NT2/D1 (cell line): ENCODE results near the gene GOLT1A.

Experiments used
- SUZ12 ChIP-seq: IDR thresholded peaks from 2 replicates; pipeline ENCODE4 v1.6.1; 2011; ENCODE audit not compliant: insufficient read length, insufficient read depth; ENCODE audit errors: extremely low read depth
- YY1 ChIP-seq: IDR thresholded peaks from 2 replicates; pipeline ENCODE4 v1.6.1; 2011; ENCODE audit not compliant: insufficient read length, insufficient read depth
- ZNF274 ChIP-seq: IDR thresholded peaks from 2 replicates; pipeline ENCODE4 v1.6.1; 2011; ENCODE audit warnings: mild to moderate bottlenecking, low read depth, low read length

- TF ChIP-seq ZNF274 (no peak), YY1 (no peak), SUZ12 (no peak)
Measured at GRCh38 chr1:204192046-204192445, 21.7 kb downstream of the GOLT1A start.
